ENCODE measurements around the gene TMEM238L.

The TMEM238L gene

DNA sequence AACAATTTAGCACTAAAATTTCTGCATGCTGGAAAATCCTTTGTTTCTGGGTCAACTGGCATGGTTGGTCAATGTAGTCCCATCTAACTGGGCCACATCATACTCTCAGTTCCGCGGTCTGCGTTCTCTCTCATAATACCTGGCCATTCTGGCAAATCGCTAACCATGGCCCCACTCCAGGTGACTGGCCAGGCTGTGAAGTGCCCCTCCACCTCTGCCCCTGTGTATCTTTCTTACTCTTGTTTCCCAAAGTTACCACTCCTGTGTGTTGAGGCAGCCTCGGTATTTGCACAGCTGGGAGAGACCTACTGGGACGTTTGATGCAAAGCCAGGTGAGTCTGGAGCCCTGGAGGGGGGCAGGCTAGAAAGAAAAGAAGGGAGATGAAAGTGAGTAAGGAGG is 2.0 kb upstream of the TMEM238L start:
- no peak for DNase-seq (ENCODE audit: low read depth in 1 of 2, low spot score in 1 of 2)

DNA sequence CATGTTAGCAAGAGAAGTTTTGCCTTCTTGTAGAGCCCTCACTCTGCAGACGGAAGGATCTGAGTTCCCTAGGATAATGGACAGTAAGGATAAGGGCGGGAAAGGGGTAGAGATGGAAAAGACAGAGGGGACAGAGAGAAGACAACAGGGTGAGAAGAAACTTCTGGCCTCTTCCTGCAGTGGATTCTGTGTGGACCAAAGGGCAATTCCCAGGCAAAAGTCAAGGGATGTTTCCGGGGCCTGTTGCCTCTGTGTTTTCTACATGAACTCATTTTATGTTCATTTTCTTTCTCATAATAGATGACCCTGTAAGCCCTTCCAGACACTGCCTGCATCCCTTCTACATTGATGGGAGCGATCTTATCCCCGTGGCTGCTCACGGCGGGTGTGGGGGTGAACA is 647 bp upstream of the TMEM238L start:
- DNase-seq (ENCODE audit: low read depth in 1 of 2, low spot score in 1 of 2): no peak

DNA sequence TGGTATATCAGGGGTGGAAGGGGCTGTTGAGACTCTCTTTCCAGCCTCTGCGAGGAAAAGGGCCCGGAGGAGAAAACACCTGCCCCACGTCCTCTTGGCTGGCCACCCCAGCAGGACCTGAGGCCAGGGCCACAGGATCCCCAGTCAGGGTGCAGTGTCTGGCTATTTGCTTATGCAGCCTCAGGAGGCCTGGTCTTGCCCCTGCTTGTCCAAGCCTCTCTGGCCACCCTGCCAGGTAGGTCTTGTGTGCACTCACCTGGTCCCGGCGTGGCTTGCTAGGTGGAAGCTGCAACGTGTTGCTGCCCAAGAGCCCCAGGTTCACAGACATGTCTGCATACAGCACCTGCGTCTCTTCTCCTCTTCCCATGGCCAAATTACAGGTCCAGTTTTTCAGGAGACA is 549 bp downstream of the TMEM238L start:
- DNase-seq (ENCODE audit: low read depth in 1 of 2, low spot score in 1 of 2): no peak

DNA sequence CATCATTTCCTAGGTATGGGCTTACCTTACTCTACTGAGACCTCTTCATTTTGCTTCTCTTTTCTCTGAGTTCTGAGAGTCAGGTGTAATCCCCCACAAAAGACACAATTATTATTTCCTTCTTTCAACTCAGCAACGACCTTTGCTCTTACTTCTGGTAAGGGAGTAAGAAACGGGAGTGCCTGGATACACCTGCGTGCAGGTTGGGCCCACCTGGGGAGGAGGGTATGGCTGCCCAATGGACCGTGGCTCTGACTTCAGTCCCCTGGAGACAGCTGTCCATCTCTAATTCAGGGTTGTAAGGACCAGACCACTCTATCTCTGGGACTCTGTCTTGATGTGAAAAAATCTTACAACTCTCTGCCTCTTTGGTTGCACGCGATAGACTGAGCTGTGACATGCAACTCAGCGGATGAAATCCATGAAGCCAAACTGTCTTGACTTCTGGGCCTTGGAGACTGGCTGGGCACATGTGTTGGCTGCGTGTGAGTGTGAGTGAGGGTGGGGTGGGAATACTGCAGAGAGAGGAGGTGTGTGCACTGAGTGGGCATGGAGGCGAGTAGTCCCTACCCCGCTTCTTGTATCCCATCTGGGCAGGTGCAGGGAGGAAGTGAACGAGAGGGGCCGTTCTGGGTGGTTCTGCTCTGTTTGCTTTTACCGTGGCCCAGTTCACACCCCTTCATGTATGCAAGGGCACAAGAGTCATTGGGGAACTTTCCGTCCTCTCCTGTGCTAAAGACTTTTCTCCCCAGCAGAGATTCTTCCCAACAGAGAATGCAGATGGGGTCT is 1.2 kb downstream of the TMEM238L start:
- DNase-seq (ENCODE audit: low read depth in 1 of 2, low spot score in 1 of 2): no peak

DNA sequence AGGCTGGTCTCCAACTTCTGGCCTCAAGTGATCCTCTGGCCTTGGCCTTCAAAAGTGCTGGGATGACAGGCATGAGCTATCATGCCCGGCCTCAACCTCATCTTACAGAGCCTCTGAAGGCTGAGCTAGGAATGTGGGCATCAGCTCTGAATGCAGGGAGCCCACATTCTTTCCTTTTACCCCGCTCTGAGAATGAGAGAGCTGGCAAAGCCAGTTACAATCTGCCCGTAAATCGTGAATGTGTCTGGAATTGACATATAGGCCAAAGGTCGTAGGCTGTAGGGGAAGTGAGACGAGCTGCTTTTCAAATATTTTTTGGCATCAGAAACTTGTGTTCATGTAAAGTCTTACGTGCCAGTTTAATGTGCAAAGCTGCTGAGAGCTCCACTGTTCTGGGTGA is 4.5 kb downstream of the TMEM238L start:
- DNase-seq (ENCODE audit: low read depth in 1 of 2, low spot score in 1 of 2): no peak

DNA sequence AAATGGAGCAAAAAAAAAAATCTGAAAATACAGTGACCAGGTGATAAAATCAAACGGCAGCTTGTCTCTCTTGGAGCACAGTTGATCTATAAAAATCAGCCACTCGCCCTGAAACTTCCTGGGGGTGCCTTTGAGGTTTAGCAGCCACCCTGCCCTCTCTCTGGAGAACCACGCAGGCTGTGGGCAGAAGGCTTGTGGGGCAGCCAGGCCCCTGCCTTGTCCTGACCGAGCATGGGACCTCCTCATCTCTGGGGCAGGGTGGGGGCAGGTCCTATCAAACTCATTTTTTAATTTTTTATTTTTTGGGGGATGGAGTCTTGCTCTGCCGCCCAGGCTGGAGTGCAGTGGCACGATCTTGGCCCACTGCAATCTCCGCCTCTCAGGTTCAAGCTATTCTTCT is 5.0 kb downstream of the TMEM238L start:
- DNase-seq (ENCODE audit: low read depth in 1 of 2, low spot score in 1 of 2): no peak

DNA sequence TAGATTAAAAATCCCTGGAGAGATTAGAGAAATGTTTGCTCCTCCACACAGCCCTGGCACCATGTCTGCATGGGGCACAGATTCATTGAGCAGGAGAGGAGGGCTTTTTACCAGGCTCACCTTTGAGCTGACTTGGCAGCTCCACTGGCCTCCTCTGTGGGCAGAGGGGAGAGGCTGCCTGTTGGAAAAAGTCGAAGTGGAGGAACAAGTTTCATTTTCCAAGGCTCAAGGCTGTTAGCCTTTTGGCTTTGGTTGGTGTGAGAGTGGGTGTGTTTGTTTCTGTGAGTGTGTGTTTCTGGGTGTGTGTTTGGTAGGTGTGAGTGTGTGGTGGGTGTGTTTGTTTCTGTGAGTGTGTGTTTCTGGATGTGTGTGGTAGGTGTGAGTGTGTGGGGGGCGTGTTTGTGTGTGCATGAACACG is 5.6 kb downstream of the TMEM238L start:
- DNase-seq (ENCODE audit: low read depth in 1 of 2, low spot score in 1 of 2): no peak

DNA sequence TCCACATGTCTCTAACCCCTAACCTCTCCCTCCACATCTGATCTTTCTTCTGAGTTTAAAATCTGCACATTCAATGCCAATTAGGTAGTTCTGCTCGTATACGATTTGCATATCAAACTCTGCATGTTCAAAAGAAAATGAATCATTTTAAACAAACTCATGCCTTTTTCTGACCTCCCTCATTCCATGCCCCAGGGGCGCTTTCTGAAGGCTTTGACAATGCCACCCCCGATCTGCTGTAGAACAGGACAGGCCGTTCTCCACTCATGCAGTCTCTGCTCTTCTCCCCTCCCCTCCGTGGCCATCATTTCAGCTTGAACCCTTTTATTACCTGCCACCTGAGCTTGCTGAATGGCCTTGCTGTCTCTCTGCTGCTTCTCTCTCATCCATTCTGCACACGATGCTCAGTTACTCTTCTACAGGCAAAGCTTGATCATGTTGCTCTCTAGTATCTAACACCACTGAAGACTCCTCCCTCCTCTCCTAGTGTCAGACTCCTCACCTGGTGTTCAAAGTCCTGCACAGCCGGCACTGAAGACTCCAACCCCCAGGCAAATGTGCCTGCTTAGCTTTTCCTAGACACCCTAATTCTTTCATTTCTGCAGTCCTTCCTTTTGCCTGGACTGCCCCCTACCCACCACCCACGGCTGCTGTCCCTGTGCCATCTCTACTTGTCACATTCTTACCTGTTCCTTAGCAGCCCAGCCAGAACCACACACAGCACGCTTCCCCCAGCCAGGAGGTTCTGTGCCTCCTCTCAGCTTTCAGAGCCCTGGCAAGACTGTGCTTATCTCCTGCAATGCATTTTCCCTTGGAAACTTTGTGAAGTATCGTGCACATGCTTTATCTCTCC is 6.2 kb downstream of the TMEM238L start:
- DNase-seq (ENCODE audit: low read depth in 1 of 2, low spot score in 1 of 2): no peak

DNA sequence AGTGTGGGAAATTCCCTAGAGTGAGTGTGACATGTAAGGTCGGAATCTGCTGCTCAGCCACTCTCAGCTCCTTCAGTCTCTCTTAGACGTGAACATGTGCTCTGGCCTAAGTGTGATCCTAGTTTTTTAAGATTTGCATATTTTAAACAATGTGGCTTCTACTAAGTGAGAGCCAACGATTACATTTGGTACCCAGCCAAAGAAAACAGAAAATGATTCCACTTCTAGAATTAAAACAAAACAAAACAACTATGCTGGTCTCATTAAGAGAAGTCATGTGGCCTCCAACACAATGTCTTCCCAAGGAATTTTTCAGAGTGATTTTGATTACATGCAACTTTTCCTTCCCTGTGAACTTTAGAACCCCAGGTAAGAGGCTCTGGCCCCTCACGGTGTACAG is 10.1 kb downstream of the TMEM238L start:
- DNase-seq (ENCODE audit: low read depth in 1 of 2, low spot score in 1 of 2): no peak

DNA sequence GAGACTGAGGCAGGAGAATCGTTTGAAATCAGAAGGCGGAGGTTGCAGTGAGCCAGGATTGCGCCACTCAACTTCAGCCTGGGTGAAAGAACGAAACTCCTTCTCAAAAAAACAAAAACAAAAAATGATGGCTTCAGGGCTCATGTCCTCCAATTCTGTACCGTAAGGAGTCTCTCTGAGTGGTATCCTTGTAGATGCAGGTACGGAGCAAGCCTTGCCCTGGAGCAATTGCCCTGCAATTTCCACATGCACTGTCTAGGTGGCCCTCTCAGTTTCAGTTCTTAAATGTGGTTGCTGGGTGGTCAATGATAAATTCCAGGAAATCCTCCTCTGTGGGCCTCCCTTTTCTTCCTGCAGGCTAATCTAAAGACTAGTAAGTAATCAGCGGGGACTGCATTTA is 10.6 kb downstream of the TMEM238L start:
- DNase-seq (ENCODE audit: low read depth in 1 of 2, low spot score in 1 of 2): no peak

DNA sequence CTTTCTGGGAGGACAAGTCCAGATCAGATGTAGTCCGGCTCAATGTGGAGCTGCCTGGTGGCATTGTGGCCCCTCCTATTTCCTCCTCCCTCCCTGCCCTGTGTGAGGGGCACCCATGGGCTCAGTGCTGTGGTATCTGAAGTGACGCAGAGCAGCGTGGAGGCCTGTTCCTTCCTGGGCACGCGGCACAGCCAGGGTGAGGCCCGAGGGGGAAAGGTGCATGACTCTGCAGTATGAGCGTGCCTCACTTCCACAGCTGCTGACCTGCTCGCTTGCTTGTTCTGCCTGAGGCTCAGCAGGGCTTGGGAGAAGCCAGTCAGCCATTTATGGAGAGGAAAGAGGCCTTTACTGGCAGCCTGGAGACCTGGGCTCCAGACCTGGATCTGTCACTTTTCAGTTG is 11.7 kb downstream of the TMEM238L start:
- no peak for DNase-seq (ENCODE audit: low read depth in 1 of 2, low spot score in 1 of 2)

DNA sequence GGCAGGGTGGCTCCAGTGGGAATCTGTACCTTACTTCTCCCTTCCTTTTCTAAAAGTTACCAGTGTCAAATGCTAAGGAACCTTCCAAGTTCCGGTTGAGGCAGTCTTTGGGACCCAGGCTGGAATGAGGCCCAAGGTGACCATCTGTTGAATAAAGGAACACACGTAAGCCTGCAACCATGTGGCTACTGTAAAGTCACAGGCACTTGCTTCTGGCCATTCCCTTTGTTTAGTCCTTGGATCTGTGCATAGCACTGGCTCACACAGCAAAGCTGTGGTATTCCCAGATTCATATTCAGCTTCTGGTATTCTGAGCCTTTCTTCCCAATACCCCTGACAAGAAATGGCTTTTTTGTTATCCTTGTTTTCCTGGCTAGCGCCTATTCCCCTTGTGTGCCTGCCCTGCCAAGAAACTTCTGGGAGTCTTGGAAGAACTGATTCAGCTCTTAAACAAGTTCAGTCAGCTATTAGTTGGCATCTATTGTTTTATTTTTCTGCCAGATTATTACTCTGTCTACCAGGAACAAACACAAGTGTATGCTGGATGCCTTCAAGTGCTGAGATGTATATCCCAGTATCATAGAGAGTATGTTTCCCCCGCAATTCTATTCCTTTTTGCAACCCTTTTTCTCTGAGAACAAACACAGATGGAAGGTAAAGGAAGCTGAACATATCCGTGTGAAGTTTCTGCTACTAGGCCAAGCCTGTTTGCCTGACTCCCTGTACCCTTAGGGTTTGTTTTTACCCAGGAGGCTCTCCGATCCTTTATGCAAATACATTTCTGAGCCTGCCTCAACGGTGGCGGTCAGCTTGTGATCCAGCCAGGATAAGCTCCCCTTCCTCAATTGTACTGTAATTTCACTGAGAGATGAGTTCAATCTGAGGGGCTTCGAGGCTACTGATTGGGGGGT is 13.2 kb downstream of the TMEM238L start:
- no peak for DNase-seq (ENCODE audit: low read depth in 1 of 2, low spot score in 1 of 2)

DNA sequence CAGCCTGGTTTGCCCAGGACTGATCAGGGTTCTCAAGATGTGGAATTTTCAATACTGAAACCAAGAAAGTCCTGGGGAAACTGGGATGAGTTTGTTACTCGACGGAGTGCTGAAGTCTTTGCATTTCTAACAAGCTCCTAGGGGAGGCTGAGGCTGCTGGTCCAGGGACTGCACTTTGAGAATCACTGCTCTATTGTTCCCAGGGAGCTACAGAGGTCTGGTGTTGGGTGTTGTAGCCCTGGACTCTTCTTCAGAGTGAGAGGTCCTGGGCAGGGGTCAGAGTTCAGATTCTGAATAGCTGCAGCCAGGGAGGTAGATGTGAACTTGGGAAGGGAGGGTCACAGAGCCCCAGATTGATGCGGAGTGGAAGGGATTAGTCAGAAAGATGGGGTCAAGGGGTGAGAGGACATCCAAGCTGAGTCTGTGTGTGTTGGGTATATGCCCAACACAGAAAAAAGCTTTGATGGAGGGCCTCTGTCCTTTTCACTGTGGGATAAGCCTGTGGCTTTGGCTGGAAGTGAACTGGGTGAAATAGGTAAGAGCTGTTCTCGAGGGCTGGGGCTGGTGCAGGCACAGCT is 14.1 kb downstream of the TMEM238L start:
- no peak for DNase-seq (ENCODE audit: low read depth in 1 of 2, low spot score in 1 of 2)

DNA sequence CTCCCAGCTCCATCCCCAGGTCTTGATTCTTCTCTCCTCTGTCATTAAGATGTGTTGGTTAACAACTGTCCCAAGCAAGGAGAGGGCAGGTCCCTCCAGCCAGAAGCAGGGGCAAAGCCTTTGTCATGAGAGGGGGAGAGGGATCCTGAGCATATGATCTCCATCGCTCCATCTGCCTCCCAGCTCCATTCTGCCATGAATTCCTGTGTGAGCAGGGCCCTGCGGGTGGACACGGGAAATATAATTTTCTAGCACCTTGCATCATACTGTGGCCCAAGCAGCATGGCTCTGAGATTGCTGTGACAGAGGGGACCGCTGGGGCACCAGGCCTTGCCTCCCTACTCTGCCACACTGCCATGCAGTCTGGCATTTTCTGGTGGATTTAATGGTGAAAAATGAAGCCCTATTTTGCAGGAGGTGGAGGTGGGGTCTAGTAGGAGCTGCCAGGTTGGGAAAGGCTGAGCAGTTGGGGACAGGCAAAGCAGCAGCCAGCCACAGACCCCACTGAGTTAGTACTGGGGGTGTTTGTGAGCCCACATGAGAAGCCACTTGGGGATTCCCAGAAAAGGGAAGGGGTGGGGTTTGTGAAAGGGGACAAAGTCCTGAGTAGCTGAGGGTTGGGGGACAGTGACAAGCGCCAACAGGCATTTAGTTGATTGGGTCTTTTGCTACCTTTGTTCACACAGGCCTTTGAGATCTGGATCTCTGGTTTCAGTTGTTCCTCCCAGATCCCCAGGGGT is 16.4 kb downstream of the TMEM238L start:
- DNase-seq (ENCODE audit: low read depth in 1 of 2, low spot score in 1 of 2): no peak

DNA sequence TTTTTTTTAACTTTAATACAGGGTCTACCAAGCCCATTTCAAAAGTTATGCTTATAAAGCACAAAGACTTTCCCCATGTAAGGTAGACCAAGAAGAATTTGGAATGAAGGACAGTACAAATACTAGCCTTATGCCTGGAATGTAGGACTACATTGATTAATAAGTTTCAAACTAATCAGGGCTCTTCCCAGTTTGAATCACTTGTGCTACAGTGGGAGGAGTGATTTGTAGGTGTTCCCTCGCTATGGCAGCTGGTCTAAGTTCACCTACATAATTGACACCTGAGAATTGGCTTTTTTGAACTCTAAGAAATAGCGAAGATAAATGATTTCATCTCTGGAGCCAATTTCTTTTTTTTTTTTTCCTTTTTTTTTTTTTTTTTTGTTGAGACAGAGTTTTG is 18.6 kb downstream of the TMEM238L start:
- no peak for DNase-seq (ENCODE audit: low read depth in 1 of 2, low spot score in 1 of 2)

DNA sequence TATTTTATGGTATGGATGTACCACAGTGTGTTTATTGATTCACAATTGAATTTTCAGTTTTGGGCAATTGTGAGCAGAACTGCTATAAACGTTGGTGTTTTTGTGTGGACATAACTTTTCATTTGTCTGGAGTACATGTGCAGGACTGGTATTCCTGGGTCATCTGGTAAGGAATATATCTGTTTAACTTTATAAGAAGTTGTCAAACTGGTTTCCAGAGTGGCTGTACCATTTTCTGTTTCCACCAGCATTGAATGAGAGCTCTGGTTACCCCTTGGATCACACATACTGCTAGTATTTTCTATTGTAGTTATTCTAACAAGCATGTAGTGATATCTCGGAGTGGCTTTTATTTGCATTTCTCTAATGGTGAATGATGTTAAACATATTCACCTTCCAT is 24.3 kb downstream of the TMEM238L start:
- no peak for DNase-seq (ENCODE audit: low read depth in 1 of 2, low spot score in 1 of 2)

DNA sequence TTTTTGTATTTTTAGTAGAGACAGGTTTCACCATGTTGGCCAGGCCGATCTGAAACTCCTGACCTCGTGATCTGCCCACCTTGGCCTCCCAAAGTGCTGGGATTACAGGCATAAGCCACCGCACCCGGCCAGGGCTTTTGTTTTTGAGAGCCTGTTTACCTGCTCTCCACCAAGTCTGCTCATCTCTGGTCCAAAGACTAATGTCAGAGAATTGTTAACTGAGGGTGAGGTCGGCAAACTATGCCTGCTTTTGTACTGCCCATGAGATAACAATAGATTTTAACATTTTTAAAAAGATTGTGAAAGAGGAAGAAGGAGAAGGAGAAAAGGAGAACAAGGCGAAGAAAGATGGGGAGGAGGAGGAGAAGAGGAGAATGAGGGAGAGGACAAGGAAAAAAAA is 26.0 kb downstream of the TMEM238L start:
- no peak for DNase-seq (ENCODE audit: low read depth in 1 of 2, low spot score in 1 of 2)

DNA sequence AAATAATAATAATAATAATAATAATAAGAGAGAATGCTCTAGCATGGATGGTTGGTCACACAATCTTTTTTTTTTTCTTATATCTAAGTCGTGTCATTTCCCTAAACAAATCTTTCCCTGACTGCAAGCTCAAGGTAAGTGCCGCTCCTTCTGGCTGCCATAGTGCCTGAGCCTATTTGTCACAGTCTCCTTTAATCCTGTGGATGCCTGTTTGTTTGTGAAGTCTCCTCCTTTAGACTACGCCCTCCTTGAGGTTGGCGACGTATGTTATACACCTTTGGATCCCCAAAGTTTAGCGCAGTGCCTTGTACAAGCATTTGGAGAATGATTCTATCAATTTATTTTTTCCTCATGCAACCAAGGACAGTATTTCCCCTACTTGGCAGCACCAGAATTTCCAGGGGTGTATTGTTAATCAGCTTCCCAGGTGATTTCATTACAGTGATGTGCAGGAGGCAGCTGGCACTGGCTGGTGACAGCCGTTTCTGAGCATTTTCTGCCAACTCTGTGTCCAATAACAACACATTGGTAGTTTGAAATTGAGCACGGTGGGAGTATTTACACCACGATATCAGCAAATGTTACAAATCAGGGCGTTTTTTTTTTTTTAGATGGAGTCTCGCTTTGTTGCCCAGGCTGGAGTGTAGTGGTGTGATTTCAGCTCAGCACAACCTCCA is 26.6 kb downstream of the TMEM238L start:
- no peak for DNase-seq (ENCODE audit: low read depth in 1 of 2, low spot score in 1 of 2)

DNA sequence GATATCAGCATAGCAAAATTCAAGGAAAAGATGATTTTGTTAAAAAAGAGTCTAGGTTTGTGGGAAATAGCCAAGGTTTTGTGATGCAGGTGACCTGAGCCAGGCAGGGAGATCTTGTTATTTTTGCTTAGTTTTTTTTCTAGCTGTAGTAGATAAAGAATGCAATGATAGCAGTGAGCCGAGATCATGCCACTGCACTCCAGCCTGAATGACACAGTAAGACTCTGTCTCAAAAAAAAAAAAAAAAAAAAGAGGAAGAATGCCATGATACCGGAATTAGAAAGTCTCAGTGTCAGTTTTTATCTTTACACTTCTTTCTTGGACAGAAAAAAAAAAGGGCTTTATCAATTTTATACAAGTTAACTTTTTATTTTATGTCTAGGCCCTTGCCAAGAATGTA is 27.5 kb downstream of the TMEM238L start:
- DNase-seq (ENCODE audit: low read depth in 1 of 2, low spot score in 1 of 2): no peak
